GM12873 (cell line): ENCODE measurements around the gene ARFIP1.

Source experiments
- CTCF ChIP-seq: IDR thresholded peaks from 2 replicates; pipeline ENCODE4 v1.5.1; 2012; ENCODE audit warnings: low read depth, mild to moderate bottlenecking, moderate library complexity, low read length, control low read depth; ENCODE audit not compliant: insufficient read depth; ENCODE audit errors: missing control alignments

The ARFIP1 gene

GRCh38 chr4:152828122-152828521 lies 48.4 kb downstream of the ARFIP1 start:
- no peak for TF ChIP-seq CTCF

DNA sequence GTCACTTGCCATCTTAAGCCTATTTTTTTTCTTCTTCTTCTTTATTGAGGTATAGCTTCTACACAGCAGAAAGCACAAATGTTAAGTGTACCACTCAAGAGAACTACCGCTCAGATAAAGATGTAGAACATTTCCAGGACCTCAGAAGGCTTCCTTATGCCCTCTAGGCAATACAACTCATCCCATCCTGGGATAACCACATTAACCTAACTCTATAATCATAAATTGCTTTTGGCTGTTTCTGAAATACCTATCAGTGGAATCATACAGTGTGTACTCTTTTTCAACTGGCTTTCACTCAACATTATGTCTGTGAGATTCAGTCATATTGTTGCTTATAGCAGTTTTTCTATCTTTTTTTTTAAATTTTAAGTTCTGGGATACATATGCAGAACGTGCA lies 51.7 kb downstream of the ARFIP1 start:
- no peak for TF ChIP-seq CTCF

DNA sequence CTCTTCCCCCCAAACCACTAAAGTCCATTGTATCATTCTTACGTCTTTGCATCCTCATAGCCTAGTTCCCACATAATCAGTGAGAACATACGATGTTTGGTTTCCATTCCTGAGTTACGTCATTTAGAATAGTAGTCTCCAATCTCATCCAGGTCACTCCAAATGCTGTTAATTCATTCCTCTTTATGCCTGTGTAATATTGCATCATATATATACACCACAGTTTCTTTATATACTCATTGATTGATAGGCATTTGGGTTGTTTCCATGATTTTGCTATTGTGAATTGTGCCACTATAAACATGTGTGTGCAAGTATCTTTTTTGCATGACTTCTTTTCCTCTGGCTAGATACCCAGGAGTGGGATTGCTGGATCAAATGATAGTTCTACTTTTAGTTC lies 57.2 kb downstream of the ARFIP1 start:
- no peak for TF ChIP-seq CTCF

- TF ChIP-seq CTCF, result no peak
These were observed 63.8 kb downstream of the ARFIP1 start for GRCh38 chr4:152843481-152844090.

- TF ChIP-seq CTCF, result no peak
These were observed 67.6 kb downstream of the ARFIP1 start for GRCh38 chr4:152847376-152847775.

GRCh38 chr4:152848508-152848907 lies 68.8 kb downstream of the ARFIP1 start:
- TF ChIP-seq CTCF, result no peak

DNA sequence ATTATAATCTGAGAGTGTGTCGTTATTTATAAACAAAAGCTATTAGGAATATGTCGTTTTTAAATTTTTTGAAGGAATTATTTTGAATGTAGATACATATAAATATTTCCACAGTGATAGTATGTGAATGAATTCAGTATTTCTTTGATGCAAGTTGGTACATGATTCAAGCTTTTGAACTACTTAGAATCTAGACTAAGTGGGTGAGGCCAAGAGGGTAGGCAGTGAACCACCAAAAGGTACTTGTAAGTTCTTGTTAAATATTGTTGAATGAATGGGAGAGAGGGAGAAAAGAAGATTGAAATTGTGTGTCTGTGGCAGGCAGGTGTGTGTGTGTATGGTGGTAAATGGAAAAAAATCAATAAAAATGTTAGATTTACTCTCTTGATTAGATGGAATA lies 69.6 kb downstream of the ARFIP1 start:
- TF ChIP-seq CTCF, result no peak
